Cerebellar nuclear complex (tissue), 1 donor: ENCODE measurements around the gene TRIM49D1.
"Not testable (repeated sequence)": the region's sequence is repeated elsewhere in the genome, so short reads cannot be mapped to it uniquely, and the experiment has no call there.

Experiments used
- DNase-seq, 2 experiments: peaks; one replicate each; lab custom pipeline; 2025; lab: John Stamatoyannopoulos, UW

TRIM49D1 gene, protein sequence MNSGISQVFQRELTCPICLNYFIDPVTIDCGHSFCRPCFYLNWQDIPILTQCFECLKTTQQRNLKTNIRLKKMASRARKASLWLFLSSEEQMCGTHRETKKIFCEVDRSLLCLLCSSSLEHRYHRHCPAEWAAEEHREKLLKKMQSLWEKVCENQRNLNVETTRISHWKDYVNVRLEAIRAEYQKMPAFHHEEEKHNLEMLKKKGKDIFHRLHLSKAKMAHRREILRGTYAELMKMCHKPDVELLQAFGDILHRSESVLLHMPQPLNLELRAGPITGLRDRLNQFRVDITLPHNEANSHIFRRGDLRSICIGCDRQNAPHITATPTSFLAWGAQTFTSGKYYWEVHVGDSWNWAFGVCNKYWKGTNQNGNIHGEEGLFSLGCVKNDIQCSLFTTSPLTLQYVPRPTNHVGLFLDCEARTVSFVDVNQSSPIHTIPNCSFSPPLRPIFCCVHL

GRCh38 chr11:89922195-89922660 lies at the start of gene TRIM49D1:
TRIM49D1 (minus strand) TSS chr11:89922245; CDS start chr11:89917710, 4,535 bp downstream.
- no peak for DNase-seq

- not testable (repeated sequence) for DNase-seq
These were observed 43.7 kb upstream of the TRIM49D1 start, which contains the start of gene TRIM64 for GRCh38 chr11:89965737-89966136. TRIM64 (plus strand) TSS chr11:89966037; CDS start chr11:89968504, 2,467 bp downstream.

DNA sequence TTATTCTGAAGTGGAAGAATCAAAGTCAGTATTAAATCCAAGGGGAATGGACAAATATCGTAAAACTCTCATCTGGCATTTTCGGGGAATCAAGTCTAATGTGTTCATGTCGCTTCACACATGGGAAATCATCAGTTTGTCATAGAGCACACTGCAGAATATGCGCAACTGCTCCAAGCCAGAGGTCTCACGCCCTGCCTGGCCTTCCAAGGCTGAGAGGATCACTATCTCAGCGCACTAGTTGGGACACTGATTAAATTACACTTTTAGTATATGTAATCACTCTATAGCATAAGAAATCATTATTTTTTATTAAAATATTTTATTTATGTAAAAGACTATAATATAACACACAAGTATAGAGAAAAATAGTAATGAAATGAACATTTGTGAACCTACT lies 38.8 kb upstream of the TRIM49D1 start:
- DNase-seq: not testable (repeated sequence)

GRCh38 chr11:89923764-89924163 lies 1.7 kb upstream of the TRIM49D1 start, which contains the start of gene TRIM49D2:
TRIM49D2 (plus strand) TSS chr11:89924064; CDS start chr11:89926762, 2,698 bp downstream.
- not testable (repeated sequence) for DNase-seq

- DNase-seq: not testable (repeated sequence)
These were observed 21.2 kb downstream of the TRIM49D1 start for GRCh38 chr11:89900809-89901208.

DNA sequence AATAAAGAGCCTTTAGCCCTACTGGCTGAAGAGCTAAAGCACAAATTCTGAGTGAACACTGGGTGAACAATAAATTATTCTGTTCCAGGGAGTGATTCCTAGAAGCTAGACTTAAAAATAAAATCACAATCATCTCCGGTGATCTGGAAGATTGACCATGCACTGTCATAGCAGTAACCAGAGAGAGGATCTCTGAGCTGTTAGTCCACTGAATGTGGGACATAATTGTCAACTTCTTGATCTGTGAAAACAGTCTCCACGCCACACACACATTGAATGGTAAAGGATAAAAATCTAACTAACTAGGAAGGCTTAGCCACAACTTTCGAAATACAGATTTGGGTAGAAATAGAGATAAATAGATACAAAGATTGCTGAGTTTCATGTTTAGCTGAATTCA lies 28.8 kb downstream of the TRIM49D1 start:
- DNase-seq: not testable (repeated sequence)

DNA sequence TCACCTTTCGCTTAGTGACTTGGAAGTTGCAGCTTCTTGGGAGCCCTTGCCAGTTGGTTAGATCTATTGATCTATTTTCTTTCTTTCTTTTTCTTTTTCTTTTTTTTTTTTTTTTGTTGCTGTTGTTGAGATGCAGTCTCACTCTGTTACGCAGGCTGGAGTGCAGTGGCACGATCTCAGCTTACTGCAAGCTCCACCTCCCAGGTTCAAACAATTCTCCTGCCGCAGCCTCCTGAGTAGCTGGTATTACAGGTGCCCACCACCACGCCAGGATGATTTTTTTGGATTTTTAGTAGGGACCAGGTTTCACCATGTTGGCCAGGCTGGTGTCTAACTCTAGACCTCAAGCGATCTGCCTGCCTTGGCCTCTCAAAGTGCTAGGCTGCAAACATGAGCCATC lies 44.5 kb downstream of the TRIM49D1 start:
- not testable (repeated sequence) for DNase-seq

DNA sequence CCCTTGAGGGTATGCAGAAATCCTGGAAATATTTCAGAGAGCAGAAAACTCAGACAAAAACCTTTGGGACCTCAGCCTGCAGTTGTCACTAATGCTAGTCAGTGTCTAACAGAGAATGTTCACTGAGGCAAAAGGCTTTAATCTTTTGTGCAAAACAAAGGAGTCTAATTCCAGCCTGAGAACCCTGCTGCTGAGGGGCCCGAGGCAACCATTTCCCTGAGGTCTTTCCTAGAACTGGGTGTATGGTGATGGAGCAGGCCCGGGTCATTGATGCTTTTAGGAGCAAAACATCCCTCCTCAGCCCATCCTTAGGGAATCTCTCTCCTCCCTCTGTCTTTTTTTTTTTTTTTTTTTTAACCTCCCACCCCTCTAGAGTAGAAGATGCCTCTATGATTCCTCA lies 49.5 kb downstream of the TRIM49D1 start:
- DNase-seq: not testable (repeated sequence)

- DNase-seq: not testable (repeated sequence)
These were observed 56.8 kb downstream of the TRIM49D1 start for GRCh38 chr11:89865223-89865622.

DNA sequence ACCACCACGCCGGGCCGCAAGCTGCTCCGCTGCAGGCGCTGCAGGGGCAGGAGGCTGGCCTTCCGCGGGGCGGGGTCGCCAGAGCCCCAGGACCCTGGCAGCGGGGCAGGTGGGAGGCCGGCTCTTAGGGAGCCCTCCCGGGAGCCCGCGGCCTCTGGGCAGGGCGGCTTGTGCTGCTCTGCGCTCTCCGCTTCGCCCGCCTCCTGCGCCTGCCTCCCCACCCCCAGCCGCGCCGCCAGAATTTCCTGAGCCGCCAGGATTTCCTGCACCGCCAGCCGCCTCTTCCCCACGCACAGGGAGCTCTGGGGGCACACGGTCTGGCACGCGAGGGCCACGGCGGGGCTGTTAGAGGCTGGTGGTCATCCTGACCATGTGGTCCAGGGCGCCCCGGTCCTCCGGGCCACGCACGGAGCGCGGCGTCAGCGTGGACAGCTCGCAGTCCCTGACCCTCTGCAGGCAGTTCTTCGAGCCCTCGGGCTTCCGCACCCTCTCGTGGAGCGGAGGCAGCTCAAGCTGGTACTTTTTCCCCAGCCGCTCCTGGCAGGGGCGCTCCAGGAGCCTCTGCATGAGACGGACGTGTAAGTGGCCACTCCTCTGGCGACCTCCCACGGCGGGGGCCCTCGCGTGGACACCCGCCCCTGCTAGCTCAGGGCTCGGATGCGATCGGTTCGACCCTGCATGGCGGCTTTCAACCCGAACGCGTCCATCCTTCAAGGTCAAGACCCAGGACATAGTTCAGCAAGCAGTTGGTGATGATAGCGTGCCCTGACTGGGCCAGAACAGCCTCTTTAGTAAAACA lies 57.9 kb downstream of the TRIM49D1 start:
- DNase-seq: not testable (repeated sequence)
